PFSK-1 (cell line): ENCODE results near the gene SERPINH1.

Experiments
- FOXP2 ChIP-seq: optimal IDR thresholded peaks from 2 replicates; pipeline ENCODE3; 2011; ENCODE audit warnings: borderline replicate concordance, control low read depth, inconsistent platforms; ENCODE audit not compliant: insufficient read depth; ENCODE audit errors: extremely low read length, extremely low read depth
- POLR2AphosphoS5 ChIP-seq: IDR thresholded peaks from 2 replicates; pipeline ENCODE4 v1.6.1; 2012; ENCODE audit warnings: low read depth, mild to moderate bottlenecking, control low read depth, low read length, moderate library complexity
- REST ChIP-seq, 2 experiments: IDR thresholded peaks; 2 replicates each; pipeline versions ENCODE4 v1.6.1 to v1.8.0; 2011 to 2012; ENCODE audit warnings: low read depth in 2 of 2, low read length in 2 of 2, control low read depth in 1 of 2, inconsistent platforms in 1 of 2, mild to moderate bottlenecking in 1 of 2, moderate library complexity in 1 of 2; ENCODE audit not compliant: insufficient read depth in 1 of 2
- SIN3A ChIP-seq: IDR thresholded peaks from 2 replicates; pipeline ENCODE4 v1.6.1; 2012; ENCODE audit warnings: mild to moderate bottlenecking, low read length, moderate library complexity, borderline replicate concordance; ENCODE audit not compliant: insufficient read depth
- TAF1 ChIP-seq: IDR thresholded peaks from 2 replicates; pipeline ENCODE4 v1.6.1; 2012; ENCODE audit warnings: low read length, control low read depth, borderline replicate concordance; ENCODE audit not compliant: insufficient read depth

SERPINH1 gene

GRCh38 chr11:75554258-75555022, 7.6 kb upstream of the SERPINH1 start:
- no peak for TF ChIP-seq TAF1
- 0 out of 4 replicates have a peak, but pooled peaks of 1 of the 2 experiments have one; percentile 14 for TF ChIP-seq REST (IDR thresholded peaks at IDR 0.05; ENCODE audit: insufficient read depth in 1 of 2, low read depth in 2 of 2, low read length in 2 of 2)
- TF ChIP-seq POLR2AphosphoS5 = peak; percentile 84
- TF ChIP-seq SIN3A = peak; percentile 78; the same call in 1 of the 2 replicates
- no peak for TF ChIP-seq FOXP2

- no peak for TF ChIP-seq TAF1
- TF ChIP-seq SIN3A = no peak
- no peak for TF ChIP-seq FOXP2
- TF ChIP-seq POLR2AphosphoS5 = no peak
- TF ChIP-seq REST (IDR thresholded peaks at IDR 0.05; ENCODE audit: insufficient read depth in 1 of 2, low read depth in 2 of 2, low read length in 2 of 2) = no peak
Measured at GRCh38 chr11:75555079-75555811, 6.8 kb upstream of the SERPINH1 start.

GRCh38 chr11:75556275-75556674, 5.8 kb upstream of the SERPINH1 start:
- no peak for TF ChIP-seq FOXP2
- no peak for TF ChIP-seq TAF1
- no peak for TF ChIP-seq REST (IDR thresholded peaks at IDR 0.05; ENCODE audit: insufficient read depth in 1 of 2, low read depth in 2 of 2, low read length in 2 of 2)
- TF ChIP-seq POLR2AphosphoS5 = no peak
- TF ChIP-seq SIN3A = no peak

- no peak for TF ChIP-seq SIN3A
- no peak for TF ChIP-seq REST (IDR thresholded peaks at IDR 0.05; ENCODE audit: insufficient read depth in 1 of 2, low read depth in 2 of 2, low read length in 2 of 2)
- no peak for TF ChIP-seq POLR2AphosphoS5
Measured at GRCh38 chr11:75557666-75558494, 4.2 kb upstream of the SERPINH1 start.
